SIG-M5 treated with dmso at 0.1 percent for 504 hours (cell line): Measurements from ENCODE around the gene SOX6.
"Not testable (repeated sequence)": the region's sequence is repeated elsewhere in the genome, so short reads cannot be mapped to it uniquely, and the experiment has no call there.

Experiments used
- DNase-seq: peaks from one replicate; lab custom pipeline; 2025; ENCODE audit not compliant: unreplicated experiment; lab: John Stamatoyannopoulos, UW

Gene SOX6

DNA sequence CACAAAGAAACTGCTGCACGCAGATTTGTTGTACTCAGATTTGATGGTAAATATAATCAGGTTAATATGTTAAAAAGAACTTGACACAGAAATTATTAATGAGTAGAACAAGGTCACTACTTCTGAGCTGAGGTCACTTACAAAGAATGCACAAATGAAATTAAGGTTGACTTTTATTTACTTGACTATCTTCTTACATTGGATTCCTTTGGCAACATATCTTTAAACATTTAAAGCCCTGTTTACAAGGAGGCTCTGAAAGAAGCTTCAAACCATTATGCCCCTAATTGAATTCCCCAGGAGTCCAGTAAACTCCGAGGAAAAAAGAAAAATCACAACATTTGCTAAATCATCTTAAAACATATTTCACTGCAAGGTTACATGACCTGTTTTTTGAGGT, 245.5 kb downstream of the SOX6 start:
- no peak for DNase-seq

DNA sequence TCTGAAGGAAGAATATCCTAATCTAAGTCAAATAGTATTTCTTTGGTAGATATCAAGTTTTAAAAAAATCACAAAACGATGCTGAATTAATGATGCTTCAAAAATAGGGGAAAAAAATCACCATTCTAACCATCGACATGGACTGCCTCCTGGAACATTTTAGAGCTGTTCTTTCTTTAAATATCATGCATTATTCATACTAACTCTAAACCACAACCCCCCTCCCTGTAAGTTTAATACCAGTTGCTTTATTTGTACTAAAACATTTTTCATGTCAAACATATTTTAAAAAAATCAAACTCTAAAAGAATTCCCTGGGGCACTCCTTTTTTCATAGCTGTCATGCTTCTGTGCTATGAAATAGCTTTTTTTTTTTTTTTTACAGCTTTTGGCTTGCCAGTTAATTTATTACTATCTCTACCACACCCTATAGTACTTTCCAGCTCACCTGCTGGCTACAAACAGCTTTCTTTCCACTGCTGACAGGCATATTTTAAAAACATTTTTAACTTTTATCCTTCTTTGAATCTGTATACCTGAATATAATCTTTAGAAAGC, 256.9 kb downstream of the SOX6 start:
- no peak for DNase-seq

DNA sequence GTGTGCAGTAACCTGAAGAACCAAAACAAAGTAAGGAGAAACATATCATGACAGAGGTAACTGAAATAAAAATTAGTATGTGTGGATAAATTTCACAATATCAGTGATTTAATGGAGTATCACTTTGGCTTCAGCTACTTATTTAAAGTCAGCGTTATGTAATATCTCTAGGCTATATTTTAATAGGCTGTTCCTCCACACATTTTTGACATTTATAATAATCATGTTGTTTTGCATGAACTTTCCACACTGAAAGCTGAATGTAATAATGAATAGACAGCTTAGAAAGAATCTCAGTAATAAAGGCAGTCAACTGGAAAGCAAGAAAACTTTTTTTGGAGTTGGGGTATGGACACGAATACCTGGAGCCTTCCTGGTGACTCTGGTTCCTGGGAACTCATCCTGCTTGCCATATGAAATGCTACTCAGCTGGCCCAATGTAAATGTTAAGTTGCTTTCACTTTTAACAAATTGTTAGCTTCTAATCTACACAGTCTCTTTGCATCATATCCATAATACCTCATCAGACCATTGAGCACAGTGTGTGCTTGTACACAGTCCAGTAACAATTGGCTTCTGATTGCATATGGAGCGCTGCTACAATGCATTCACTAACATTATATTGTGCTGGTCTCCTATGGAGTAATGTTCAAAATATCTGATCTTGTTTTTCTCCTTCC, 257.7 kb downstream of the SOX6 start:
- DNase-seq, result no peak

DNA sequence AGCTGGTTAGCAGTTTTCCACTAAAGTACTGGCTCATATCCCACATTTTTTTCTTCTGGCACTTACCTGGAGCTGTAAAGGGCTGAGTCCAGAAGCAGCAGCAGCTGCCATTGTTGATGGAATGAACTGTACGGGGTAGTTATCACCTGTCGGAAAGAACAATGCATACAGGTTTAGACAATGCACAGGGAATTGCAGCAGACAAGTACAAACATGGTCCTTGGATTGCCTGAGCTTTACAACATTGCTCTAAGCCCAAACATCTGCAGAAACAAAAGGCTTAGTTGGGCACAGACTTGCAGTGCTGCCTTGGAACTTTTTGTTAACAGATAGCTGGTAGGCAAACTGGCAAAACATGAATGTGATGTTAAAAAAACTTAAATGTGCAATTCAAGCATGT, 258.8 kb downstream of the SOX6 start:
- no peak for DNase-seq

DNA sequence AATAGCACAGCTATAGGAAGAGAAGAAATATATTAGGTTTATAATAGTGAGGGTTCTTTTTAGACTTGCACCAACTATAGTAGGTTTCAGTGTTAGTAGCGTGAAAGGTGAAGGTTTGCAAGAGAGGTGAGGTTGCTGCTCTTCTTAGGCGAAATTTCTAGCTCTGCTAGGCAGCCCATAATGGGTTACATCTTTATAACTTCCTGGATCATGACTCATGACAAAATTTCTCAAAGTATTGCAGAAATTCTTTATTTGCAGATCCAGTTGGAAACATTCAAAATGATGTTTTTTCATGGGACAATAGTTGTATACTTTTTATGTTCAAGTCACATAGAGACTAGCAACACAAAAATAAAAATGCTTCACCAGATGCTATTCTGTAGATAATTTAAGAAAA, 260.0 kb downstream of the SOX6 start:
- DNase-seq, result no peak

DNA sequence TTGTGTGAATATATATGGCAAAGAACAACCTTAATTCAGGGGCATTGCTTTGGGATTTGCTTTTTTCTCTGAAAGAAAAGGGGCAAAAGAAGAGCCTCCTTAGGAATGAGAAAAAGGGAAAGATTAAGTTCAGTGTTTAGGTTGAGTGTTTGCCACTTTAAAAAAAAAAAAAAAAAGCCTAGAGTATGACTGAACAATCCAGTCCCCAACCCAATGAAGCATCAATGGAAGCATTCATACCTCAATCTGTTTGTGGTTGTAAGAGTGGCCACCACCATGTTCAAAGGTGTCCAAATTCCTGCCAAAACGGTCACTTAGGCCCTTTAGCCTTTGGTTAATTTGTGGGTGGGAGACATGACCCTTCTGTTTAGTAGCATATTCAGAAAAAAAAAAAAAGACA, 260.6 kb downstream of the SOX6 start:
- DNase-seq, result no peak

DNA sequence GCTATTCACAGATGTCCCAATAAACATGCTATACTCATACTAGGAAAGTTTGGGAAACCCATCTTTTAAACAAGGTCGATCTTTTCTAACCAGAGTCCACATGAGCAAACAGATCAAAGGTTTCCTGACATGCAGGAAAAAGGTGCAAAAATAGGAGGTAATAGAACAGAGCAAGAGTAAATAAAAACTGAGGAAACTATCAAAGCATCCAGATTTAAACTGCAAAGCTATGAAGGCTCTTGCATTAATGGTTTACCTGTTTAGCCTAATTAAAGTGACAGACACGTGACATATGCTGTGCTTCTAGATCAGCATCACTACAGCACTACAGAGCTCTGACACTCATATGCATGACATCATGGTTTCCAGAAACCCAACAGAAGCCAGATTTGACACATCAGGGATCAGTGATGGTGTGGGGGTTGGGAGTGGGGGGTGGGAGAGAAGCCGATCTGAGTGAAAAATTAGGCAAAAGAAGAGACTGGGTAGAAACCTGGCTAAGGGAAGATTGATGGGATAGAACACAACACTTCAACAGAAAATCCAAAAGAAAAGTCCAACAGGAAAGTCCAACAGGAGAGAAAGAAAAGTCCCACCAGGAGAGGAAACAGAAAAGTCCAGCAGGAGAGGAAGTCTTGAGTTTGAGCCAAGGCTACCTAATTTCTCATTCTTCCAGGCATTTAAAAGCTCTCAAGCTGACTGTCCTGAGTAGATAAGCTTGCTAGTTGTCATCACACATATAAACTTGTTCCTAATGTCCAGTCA, 262.3 kb downstream of the SOX6 start:
- DNase-seq, result no peak

DNA sequence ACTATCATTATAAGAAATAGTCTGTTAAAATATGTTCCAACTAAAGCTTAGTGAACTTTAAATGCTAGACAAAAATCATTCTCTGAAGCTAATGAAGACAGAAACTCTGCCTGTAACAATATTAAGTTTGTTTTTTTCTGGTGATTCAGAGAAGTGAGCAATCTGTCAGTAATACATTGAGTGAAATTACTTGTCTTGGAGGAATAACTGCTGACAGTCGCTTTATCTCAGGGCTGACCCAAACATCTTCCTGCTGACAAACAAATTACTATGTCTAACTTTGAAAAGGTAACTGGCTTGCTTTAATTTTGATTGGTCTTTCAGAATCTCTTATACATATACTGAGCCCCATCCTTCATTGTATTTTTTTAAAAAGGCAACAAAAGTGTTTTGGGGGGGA, 264.5 kb downstream of the SOX6 start:
- DNase-seq, result no peak

DNA sequence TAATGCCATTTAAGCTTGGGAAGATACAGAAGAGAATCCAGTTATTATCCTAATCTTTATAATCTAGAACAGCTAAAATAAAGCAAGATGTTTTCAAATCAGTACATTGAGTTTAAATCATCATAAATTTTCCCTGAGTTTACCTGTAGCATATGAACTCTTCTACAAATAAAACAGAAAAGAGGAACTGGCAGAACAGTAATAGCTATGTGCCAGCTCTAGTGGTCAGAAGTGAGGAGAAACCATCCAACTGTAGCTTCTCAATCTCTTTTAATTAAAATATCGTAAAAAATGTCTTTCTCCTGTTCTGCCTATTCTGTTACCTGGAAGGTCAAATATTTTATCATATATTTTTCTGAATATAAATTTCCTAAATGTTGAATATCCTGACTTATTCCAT, 266.9 kb downstream of the SOX6 start:
- no peak for DNase-seq

DNA sequence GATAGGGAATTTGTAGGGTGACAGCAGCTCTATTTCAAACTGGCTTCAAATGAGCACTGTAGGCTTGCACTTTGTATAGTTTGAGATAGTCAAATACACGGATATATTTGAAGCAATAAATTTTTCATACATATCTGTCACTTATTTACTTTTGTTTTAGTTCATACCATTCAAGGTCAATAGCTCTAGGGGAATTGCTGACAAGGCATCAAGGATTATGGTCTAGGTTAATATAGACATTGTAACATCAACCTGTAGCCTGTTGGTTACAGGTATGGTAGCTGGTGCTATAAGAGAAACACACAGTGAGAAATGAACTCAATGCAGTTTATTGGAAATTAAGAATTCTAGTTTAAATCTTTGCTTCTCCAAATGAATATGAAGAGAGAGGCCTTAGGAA, 267.6 kb downstream of the SOX6 start:
- no peak for DNase-seq

DNA sequence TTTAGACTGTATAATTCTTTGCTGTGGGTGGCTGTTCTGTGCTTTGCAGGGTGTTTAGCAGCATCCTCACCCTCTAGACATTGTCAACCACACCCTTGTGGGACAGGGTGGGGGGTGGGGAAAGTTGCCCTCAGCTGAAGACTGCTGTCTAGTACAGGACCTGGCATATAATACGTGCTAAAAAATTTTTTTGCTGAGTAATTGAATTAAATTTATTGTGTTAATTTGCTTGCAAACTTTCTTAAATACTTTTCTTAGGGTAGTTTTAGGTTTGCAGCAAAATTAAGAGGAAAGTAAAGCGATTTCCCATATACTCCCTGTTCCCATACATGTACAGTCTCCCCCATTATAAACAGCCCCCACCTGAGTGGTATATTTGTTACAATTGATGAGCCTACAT, 268.5 kb downstream of the SOX6 start:
- no peak for DNase-seq

DNA sequence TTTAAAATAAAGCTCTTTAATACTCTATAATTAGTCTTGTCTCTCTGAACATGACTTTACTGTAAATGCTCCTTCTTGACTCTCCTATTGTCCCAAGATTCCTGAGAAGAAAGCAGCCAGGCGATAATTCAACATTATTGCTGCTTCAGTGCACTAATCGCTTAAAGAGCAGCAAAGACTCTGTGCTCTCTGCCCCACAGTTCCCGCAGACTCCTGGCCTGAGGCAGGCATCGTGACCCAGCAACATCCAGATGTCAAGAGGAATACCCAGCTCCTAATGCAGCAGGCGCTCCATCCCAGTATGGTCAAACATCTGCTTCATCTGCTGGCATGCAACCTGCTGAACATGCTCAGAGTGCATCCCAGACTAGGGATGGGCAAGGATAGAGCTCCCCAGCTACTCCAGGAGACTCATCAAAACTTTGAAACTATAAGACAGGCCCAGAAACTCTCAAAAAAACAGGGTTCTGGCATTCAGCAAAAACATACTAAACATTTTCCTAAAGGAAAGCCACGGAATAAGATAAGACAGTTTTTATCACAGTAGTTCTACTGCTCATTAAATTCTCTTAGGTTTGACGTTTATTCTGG, 270.0 kb downstream of the SOX6 start:
- no peak for DNase-seq

DNA sequence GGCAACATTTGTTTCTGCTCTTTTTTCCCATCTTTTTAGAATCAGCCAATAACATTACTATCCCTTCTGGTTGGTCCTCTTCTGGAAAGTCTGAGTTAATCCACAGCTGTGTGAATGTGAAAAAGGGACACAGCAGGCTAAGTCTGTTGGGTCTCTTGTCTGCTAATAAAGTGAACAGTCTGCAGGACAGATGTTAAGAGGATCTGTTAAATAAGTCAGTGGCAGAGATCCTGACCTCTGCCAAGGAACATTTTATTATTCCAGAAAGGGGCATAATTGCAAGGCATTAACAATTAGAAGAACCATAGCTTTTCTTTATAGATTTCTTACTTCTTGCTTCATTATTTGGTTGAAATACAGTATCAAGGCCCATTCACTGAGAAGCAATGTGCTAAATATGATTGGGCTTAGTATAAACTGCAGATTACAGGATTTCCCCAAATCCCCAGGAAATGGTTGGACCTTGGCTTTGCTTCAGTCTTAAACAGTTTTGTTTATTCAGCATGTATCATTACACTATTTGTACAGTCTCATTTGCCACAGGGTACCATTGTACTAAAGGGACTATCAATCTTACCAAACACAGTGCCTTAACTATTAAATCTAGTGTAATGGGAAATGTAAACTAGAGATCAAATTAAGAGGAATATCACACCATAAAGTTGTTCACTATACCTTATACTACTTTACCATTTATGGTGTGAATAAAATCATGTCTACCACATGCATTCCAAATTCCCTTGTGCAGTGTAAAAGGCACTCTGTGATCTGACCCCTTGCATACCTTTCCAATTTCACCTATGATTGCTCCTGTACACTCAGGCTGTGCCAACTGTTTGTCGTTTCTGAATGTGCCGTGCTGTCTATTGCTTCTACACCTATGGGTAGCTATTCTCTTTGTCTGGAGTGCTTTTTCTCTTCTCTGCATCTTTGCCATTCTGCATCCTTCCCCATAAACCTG, 274.0 kb downstream of the SOX6 start:
- no peak for DNase-seq

DNA sequence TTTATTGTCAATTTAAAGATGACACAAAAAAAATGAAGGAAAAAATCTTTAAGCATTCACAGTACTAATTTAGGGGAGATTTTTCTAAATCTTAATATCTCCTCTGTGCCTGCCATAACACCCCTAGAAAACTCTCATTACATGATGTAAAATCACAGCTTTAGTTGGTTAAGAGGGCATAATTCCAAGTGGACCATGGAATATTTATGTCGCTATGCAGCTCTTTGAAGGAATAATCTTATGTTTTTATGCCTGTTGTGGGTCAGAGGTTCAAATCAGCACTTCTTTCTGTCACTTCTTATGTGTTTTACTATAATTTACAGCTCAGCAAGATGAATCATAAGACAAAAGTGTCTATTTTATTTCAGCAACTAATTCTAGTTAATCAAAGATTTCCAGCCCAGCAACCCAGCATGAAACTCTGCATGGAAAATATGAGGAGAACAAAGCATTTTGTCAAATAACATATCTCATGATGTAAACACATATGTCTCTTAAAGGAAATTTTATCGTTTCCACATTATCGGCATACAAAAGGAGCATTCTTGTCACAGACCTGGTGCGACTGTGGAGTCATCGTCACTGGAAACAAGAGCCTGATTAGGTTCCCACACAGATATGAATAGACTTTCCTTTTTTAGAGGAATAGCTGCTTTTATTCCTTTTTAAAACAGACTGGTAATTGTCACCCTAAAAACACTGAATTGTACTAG, 274.8 kb downstream of the SOX6 start:
- no peak for DNase-seq

DNA sequence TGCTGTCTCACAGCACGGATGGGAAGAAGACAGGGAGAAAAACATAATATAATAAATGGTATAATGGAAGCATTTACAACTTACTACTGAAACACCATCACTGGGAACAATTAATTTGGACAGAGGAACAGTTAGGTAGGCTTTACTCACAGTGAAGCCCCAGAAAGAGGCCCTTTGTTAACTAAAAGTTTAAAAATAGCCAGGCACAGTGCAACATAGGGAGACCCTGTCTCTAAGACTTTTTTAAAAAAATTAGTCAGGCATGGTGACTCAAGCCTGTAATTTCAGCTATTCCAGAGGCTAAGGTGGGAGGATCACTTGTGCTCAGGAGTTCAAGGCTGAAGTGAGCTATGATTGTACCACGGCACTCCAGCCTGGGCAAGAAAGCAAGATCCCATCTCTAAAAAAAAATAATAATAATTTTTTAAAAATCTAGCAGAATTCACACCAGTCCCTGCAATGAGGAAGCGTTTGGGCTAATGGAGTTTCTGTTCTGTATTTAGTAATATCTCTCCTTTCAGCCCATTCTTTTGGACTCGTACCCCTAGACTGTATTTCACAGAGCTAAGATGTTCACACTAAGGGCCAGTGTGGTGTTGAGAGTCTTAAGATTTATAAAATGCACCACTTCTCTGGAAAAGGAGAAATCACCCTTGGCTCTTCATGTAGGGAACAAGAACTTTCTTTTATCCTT, 275.5 kb downstream of the SOX6 start:
- no peak for DNase-seq

DNA sequence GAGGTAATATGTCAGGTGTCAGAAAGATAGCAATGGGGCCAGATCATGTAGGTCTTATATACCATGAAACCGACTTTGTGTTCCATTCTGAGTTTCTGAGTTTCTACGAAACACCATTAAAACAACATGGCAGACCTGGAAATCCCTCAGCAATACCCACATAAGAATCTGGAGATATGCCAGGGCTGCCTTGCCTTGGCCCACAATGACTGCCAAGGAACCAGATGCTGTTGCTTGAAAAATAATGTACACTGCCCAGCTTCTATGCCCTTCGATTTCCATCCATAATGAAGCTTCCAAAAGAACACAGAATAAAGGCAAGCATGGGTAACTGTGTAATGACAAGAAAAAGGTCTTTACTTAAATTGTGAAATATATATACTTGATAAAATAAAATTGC, 277.4 kb downstream of the SOX6 start:
- no peak for DNase-seq

DNA sequence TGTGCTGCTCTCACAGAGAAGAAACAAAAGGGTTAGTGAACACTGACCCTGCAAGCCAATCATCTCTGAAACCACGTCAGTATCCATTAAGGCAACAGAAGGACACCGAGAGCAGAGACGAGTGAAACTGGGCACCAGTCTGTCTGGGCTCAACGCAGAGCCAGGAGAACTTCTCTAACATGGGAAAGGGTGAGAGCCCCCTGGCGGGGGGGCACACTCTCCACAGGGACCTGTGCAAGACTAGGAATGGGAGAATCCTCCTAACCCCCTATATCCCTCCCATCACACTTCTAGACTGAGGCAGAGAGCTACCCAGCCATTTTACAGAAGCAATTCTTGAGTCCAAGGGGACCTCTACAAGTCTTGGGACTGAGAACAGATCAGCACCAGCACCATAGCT, 285.8 kb downstream of the SOX6 start:
- no peak for DNase-seq

DNA sequence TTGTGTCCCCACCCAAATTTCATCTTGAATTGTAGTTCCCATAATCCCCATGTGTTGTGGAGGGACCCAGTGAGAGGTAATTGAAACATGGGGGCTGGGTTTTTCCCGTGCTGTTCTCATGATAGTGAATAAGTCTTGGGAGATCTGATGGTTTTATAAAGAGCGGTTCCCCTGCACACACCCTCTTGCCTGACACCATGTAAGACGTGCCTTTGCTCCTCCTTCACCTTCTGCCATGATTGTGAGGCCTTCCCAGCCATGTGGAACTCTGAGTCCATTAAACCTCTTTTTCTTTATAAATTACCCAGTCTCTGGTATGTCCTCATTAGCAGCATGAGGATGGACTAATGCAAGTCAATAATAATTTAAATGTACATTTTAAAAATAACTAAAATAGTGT, 289.1 kb downstream of the SOX6 start:
- not testable (repeated sequence) for DNase-seq

DNA sequence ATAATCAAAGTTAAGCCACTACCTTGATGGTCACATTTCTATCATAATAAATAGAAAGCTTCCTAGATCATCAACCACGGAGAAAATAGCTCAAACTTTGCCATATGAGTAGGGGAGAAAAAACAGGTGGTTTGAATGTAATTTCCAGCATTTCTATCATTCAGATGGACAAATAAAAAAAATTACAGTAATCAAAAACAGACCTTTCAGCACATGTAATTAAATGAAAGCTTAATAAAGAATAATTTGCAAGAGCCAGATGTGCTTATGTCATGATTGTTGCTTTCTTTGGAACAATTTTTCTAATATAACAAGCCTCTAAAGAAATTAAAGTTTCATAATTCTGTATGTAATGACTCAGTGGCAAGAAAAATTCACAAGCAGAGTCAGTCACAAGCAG, 297.0 kb downstream of the SOX6 start:
- no peak for DNase-seq

DNA sequence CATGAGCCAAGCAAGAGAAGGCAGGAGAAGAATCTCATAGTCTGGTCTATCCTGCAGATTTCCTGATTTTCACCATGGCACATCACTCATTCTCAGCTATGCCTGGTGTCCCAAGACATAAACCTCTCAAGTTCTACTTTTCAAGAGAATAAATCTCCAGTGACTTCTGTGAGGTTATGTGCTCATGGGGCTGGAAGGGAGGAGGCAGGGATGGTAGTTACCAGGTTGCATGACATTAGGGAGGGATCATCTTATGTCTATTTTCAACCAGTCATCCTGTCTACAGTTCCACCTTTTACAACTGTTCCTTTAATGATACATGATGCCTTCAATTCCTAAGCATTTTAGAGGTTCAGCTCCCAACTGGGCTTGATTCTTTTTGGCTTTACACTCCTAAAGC, 297.7 kb downstream of the SOX6 start:
- no peak for DNase-seq
